ENCODE data around the gene ETNK2. TPM values are rescaled to one million over a fixed set of nuclear protein-coding genes. Genes with fewer than 3 reads are reported as not detected.

ETNK2 gene
- total and polyA plus RNA-seq, 2 of the 13 experiments (the other 11 are each of a cell fraction or from before 2014, with no cell fraction given) = 15.5 to 42.8 TPM

- TF ChIP-seq, protein P1, sequence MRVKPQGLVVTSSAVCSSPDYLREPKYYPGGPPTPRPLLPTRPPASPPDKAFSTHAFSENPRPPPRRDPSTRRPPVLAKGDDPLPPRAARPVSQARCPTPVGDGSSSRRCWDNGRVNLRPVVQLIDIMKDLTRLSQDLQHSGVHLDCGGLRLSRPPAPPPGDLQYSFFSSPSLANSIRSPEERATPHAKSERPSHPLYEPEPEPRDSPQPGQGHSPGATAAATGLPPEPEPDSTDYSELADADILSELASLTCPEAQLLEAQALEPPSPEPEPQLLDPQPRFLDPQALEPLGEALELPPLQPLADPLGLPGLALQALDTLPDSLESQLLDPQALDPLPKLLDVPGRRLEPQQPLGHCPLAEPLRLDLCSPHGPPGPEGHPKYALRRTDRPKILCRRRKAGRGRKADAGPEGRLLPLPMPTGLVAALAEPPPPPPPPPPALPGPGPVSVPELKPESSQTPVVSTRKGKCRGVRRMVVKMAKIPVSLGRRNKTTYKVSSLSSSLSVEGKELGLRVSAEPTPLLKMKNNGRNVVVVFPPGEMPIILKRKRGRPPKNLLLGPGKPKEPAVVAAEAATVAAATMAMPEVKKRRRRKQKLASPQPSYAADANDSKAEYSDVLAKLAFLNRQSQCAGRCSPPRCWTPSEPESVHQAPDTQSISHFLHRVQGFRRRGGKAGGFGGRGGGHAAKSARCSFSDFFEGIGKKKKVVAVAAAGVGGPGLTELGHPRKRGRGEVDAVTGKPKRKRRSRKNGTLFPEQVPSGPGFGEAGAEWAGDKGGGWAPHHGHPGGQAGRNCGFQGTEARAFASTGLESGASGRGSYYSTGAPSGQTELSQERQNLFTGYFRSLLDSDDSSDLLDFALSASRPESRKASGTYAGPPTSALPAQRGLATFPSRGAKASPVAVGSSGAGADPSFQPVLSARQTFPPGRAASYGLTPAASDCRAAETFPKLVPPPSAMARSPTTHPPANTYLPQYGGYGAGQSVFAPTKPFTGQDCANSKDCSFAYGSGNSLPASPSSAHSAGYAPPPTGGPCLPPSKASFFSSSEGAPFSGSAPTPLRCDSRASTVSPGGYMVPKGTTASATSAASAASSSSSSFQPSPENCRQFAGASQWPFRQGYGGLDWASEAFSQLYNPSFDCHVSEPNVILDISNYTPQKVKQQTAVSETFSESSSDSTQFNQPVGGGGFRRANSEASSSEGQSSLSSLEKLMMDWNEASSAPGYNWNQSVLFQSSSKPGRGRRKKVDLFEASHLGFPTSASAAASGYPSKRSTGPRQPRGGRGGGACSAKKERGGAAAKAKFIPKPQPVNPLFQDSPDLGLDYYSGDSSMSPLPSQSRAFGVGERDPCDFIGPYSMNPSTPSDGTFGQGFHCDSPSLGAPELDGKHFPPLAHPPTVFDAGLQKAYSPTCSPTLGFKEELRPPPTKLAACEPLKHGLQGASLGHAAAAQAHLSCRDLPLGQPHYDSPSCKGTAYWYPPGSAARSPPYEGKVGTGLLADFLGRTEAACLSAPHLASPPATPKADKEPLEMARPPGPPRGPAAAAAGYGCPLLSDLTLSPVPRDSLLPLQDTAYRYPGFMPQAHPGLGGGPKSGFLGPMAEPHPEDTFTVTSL (CRISPR knock-in tag; IDR thresholded peaks at IDR 0.05; ENCODE audit: borderline replicate concordance) = peak; percentile 30; the same call in 1 of the 2 replicates
- TF ChIP-seq GATAD2A (CRISPR knock-in tag; IDR thresholded peaks at IDR 0.05) = peak; percentile 33; the same call in 1 of the 2 replicates
- TF ChIP-seq CEBPB (IDR thresholded peaks at IDR 0.05; ENCODE audit: borderline replicate concordance, low read depth, low read length) = peak; percentile 64; the same call in 1 of the 2 replicates
- 0 out of 2 replicates have a peak, but pooled peaks have one; percentile 16 for TF ChIP-seq CREM (IDR thresholded peaks at IDR 0.05)
- no peak for TF ChIP-seq CREM (CRISPR knock-in tag; IDR thresholded peaks at IDR 0.05)
- TF ChIP-seq RNF219 (CRISPR knock-in tag; IDR thresholded peaks at IDR 0.05) = no peak
- TF ChIP-seq SSRP1 (CRISPR knock-in tag; IDR thresholded peaks at IDR 0.05) = no peak
- no peak for TF ChIP-seq SAP130 (CRISPR knock-in tag; IDR thresholded peaks at IDR 0.05; ENCODE audit: low read depth)
- TF ChIP-seq SOX6 (IDR thresholded peaks at IDR 0.05) = no peak
- peak; percentile 77 for TF ChIP-seq SOX6 (CRISPR knock-in tag; IDR thresholded peaks at IDR 0.05)
- TF ChIP-seq, protein P2, sequence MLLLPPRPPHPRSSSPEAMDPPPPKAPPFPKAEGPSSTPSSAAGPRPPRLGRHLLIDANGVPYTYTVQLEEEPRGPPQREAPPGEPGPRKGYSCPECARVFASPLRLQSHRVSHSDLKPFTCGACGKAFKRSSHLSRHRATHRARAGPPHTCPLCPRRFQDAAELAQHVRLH (CRISPR knock-in tag; IDR thresholded peaks at IDR 0.05; ENCODE audit: borderline replicate concordance, low read depth) = no peak
- no peak for TF ChIP-seq SMAD3 (CRISPR knock-in tag; IDR thresholded peaks at IDR 0.05)
- no peak for TF ChIP-seq BORCS8-MEF2B (CRISPR knock-in tag; IDR thresholded peaks at IDR 0.05)
- TF ChIP-seq, protein P3, sequence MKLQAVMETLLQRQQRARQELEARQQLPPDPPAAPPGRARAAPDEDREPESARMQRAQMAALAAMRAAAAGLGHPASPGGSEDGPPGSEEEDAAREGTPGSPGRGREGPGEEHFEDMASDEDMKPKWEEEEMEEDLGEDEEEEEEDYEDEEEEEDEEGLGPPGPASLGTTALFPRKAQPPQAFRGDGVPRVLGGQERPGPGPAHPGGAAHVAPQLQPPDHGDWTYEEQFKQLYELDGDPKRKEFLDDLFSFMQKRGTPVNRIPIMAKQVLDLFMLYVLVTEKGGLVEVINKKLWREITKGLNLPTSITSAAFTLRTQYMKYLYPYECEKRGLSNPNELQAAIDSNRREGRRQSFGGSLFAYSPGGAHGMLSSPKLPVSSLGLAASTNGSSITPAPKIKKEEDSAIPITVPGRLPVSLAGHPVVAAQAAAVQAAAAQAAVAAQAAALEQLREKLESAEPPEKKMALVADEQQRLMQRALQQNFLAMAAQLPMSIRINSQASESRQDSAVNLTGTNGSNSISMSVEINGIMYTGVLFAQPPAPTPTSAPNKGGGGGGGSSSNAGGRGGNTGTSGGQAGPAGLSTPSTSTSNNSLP (IDR thresholded peaks at IDR 0.05; ENCODE audit: low read depth, low read length) = 0 out of 2 replicates have a peak, but pooled peaks have one; percentile 13
- TF ChIP-seq ARID5B (CRISPR knock-in tag; IDR thresholded peaks at IDR 0.05) = peak; percentile 53
These were observed 19.9 kb upstream of the ETNK2 start (continued) for GRCh38 chr1:204171751-204172178.
